Measurements from ENCODE around the gene MAML1.

MAML1 gene

GRCh38 chr5:179824745-179825112 is 92.1 kb downstream of the MAML1 start:
- no peak for TF ChIP-seq ZNF8 (CRISPR knock-in tag; IDR thresholded peaks at IDR 0.05)
- TF ChIP-seq PATZ1 (CRISPR knock-in tag; IDR thresholded peaks at IDR 0.05; ENCODE audit: borderline replicate concordance) = no peak
- TF ChIP-seq PPARA (CRISPR knock-in tag; IDR thresholded peaks at IDR 0.05; ENCODE audit: borderline replicate concordance) = no peak
- TF ChIP-seq BACH2 (CRISPR knock-in tag; IDR thresholded peaks at IDR 0.05; ENCODE audit: borderline replicate concordance) = no peak
- TF ChIP-seq ZFP30 (CRISPR knock-in tag; IDR thresholded peaks at IDR 0.05) = no peak
- no peak for TF ChIP-seq SNAI2 (CRISPR knock-in tag; IDR thresholded peaks at IDR 0.05)
- no peak for TF ChIP-seq ZFP3 (CRISPR knock-in tag; IDR thresholded peaks at IDR 0.05)
- no peak for TF ChIP-seq ZNF565 (CRISPR knock-in tag; conservative IDR thresholded peaks at IDR 0.05; ENCODE audit: low read depth)
- TF ChIP-seq OSR1 (CRISPR knock-in tag; IDR thresholded peaks at IDR 0.05) = no peak
- TF ChIP-seq CSDC2 (CRISPR knock-in tag; IDR thresholded peaks at IDR 0.05) = no peak
- TF ChIP-seq CREB5 (CRISPR knock-in tag; IDR thresholded peaks at IDR 0.05; ENCODE audit: low read depth) = no peak
- no peak for TF ChIP-seq ESRRG (CRISPR knock-in tag; IDR thresholded peaks at IDR 0.05)
- TF ChIP-seq POU6F1 (CRISPR knock-in tag; IDR thresholded peaks at IDR 0.05; ENCODE audit: borderline replicate concordance, low read depth) = no peak
- TF ChIP-seq TCF4 (CRISPR knock-in tag; IDR thresholded peaks at IDR 0.05; ENCODE audit: borderline replicate concordance) = no peak
- TF ChIP-seq ZC3H10 (CRISPR knock-in tag; IDR thresholded peaks at IDR 0.05) = no peak
- no peak for TF ChIP-seq TSHZ2 (CRISPR knock-in tag; IDR thresholded peaks at IDR 0.05)
- TF ChIP-seq ISL1 (CRISPR knock-in tag; IDR thresholded peaks at IDR 0.05) = no peak
- no peak for TF ChIP-seq TOX (CRISPR knock-in tag; IDR thresholded peaks at IDR 0.05; ENCODE audit: borderline replicate concordance)
- no peak for ATAC-seq

GRCh38 chr5:179825655-179826182 is 93.1 kb downstream of the MAML1 start:
- TF ChIP-seq TSHZ2 (CRISPR knock-in tag; IDR thresholded peaks at IDR 0.05) (no peak), TCF4 (CRISPR knock-in tag; IDR thresholded peaks at IDR 0.05; ENCODE audit: borderline replicate concordance) (no peak), TOX (CRISPR knock-in tag; IDR thresholded peaks at IDR 0.05; ENCODE audit: borderline replicate concordance) (no peak), CREB5 (CRISPR knock-in tag; IDR thresholded peaks at IDR 0.05; ENCODE audit: low read depth) (no peak), ESRRG (CRISPR knock-in tag; IDR thresholded peaks at IDR 0.05) (no peak), ZNF565 (CRISPR knock-in tag; conservative IDR thresholded peaks at IDR 0.05; ENCODE audit: low read depth) (no peak), ZNF8 (CRISPR knock-in tag; IDR thresholded peaks at IDR 0.05) (no peak), PPARA (CRISPR knock-in tag; IDR thresholded peaks at IDR 0.05; ENCODE audit: borderline replicate concordance) (no peak), ZFP3 (CRISPR knock-in tag; IDR thresholded peaks at IDR 0.05) (no peak), ARNTL (CRISPR knock-in tag; IDR thresholded peaks at IDR 0.05; ENCODE audit: borderline replicate concordance, low read depth) (no peak), CSRNP3 (CRISPR knock-in tag; IDR thresholded peaks at IDR 0.05) (no peak), ZC3H10 (CRISPR knock-in tag; IDR thresholded peaks at IDR 0.05) (no peak)
- ATAC-seq = no peak

Measured in SK-N-SH treated with all-trans-retinoic acid at 6 μM for 48 hours (cell line).